ENCODE data around the gene KMT2D.

The KMT2D gene

DNA sequence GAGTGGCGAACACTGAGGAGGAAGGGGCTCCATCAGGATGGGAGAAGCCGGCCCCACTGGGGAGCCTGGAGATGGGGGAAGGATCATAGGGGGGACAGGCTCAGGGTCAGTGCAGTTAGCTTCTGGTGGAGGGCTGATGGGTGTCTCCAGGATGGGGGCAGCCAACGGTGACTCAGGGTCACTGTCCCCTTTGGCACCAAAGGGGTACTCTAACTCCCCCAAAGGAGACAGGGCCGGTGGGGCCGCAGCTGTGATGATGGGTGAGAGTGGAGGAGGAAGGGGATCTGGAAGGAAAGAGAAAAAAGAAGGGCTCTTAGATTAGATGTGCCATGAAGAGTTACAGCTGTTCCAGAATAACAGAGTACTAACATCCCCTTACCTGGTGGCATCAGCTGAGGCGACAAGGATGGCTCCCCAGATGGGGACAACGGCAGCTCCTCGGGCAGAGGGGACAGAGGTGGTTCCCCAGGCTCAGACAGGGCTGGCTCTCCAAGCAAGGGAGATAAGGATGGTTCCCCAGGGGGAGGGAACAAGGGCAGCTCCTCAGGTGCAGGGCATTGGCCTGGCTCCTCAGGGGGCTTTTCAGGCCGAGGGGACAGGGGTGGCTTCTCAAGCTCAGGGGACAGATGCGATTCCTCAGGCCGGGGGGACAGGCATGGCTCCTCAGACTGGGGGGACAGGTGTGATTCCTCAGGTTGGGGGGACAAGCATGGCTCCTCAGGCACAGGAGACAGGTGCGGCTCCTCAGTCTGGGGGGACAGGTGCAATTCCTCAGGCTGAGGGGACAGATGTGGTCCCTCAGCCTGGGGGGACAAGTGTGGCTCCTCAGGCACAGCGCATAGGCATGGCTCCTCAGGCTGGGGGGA is 9.9 kb downstream of the KMT2D start:
- no peak for DNase-seq

DNA sequence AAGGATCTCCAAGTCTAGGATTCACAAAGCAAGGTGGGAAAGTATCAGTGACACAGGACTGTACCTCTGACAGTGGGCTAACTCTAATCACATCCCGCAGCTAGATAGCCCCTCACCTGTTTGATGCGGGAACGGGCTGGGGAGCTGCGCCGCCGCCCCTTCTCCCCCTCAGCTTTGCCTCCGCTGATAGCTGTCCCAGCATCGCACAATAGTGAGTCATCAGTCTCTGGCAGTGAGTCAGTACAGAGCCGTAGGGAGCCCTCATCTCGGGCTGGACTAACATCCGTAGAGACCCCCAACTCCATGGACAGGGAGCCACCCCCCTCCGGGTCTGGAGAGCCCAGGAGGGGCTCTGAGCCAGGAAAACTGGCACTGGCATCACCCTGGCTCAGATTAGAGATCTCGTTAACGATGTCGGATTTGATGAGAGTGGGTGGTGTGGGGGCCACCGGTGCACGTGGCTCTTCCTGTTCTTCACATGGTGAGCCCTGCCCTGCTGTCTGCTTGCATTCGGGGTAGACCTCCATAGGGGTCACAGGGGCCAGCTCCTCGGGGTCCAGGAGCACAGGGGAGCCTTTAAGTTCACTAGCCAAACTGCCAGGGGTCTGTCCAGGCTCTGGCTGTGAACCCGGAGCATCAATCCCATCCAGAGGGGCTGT is 10.9 kb downstream of the KMT2D start:
- peak; percentile 89 for DNase-seq

- DNase-seq, result no peak
These were observed 11.6 kb downstream of the KMT2D start for GRCh38 chr12:49048953-49049352.

- no peak for DNase-seq
These were observed 14.3 kb downstream of the KMT2D start for GRCh38 chr12:49046129-49046895.

DNA sequence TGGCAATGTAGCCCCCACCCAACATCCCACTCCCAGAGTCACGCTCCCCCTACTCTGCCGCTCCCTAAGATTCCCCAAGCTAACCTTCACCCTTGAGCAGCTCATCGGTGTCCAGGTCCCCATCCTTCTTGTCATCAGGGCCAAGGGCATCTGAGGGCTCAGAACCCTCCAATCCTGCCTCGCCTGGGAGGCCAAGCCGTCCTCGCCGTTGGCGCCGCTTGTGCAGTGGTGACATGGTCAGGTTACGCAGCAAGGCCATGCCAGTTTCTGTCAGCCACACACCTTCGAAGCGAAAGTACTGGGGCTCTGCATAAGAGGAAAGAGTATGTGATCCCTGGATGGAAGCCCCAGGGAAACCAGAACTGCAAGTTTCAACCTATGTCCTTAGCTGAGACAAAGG is 15.9 kb downstream of the KMT2D start:
- DNase-seq, result no peak

- peak; percentile 26 for DNase-seq
These were observed 16.7 kb downstream of the KMT2D start for GRCh38 chr12:49043856-49044258.

DNA sequence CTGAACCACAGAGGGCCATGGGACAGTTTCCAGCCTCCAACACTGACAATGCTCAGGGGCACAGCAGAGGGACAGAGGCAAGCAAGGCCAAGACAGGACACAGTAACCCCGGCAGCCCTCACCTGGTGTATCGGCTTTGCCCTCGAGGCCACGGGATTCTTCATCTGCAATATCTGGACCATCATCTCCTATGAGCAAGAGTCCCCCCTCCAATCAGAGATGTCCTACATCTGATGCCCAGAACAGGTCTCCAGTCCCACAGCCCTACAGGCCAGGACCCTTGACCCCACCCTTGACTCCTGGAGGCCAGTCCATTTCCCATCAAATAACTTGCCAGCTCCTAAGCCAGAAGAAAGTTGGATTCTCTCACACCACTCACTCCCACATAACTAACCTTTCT is 17.4 kb downstream of the KMT2D start:
- DNase-seq, result no peak

- DNase-seq, result peak; percentile 44
These were observed 18.6 kb downstream of the KMT2D start for GRCh38 chr12:49041881-49042484.

GRCh38 chr12:49041036-49041880 is 19.3 kb downstream of the KMT2D start:
- DNase-seq, result no peak

DNA sequence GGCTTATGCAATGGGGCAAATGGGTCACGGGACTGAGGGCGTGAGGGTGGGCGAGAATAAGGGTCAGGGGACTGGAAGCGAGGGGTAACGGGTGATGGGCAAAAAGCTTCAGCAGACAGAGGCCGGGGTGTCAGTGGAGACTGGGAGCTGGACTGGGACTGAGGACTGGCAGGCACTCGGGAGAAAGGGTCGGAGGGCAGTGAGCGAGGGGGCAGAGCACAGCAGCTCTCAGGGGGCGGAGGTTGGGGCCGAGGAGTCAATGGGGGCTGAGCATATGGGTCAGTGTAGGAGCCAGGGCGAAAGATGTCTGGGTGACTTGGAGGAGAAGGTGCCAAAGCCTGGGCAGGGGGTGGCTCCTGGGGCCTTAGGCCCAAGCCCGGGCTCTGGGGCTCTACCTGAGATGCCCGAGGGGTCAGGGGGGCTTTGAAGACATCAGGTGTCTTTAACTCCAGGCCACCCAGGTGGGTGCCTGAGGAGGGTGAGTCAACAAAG is 20.2 kb downstream of the KMT2D start:
- no peak for DNase-seq

DNA sequence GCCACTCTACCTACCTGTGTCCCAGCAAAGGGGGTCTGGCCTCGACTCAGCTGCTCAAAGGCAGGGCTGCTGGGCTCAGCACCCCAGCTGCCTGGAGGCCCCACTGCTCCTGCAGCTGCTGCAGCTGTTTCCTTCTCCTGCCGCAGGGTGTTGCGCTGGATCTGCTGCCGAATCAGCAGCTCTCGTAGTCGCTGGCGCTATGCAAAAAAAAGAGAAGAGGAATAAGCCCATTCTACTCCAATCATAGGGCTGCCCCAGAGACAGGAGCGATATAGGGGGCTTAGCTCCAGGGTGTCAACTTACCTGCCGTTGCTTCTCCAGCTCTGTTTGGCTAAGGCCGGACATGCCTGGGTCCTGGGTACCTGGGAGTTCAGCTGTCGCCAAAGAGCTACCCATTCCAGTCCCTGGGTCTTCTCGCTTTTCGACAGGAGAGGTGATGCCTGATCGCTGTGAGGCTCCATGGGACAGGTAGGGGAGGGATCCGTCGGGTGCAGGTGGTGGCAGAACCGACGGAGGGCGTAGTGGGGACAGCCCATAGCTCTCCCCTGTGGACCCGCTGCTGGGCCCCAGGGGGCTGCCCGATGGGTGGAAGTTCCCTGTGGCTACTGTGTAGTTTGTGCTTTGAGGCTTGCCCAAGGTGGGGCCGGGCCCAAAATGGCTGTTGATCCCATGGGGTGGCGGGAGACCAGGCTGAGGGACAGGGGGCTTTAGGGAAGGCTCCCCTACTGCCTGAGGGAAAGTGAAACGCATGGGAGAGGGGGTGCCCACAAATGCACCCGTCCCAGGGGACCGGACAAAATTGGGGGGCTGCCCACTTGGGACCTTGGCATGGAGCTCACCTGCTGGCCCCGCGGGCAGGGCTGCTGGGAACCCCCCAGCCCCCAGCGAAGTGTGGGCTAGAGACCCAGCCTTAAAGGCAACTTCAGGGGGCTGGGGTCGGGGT is 20.9 kb downstream of the KMT2D start:
- DNase-seq, result no peak

GRCh38 chr12:49038291-49038955 is 22.2 kb downstream of the KMT2D start:
- DNase-seq, result no peak

DNA sequence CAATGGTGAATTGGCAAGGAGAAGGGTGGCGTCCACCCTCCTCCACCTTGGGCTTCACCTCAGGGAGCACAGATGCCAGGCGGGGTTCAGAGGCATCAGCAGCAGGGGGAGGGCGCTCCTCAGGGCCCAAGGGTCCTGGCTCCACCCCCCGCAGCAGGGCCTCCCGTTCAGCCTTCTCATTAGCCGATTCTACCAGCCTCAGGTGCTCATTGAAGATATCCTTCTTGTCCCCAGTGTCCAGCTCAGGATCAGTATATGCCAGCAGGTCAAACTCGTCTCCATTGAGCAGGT is 22.7 kb downstream of the KMT2D start:
- DNase-seq, result no peak

DNA sequence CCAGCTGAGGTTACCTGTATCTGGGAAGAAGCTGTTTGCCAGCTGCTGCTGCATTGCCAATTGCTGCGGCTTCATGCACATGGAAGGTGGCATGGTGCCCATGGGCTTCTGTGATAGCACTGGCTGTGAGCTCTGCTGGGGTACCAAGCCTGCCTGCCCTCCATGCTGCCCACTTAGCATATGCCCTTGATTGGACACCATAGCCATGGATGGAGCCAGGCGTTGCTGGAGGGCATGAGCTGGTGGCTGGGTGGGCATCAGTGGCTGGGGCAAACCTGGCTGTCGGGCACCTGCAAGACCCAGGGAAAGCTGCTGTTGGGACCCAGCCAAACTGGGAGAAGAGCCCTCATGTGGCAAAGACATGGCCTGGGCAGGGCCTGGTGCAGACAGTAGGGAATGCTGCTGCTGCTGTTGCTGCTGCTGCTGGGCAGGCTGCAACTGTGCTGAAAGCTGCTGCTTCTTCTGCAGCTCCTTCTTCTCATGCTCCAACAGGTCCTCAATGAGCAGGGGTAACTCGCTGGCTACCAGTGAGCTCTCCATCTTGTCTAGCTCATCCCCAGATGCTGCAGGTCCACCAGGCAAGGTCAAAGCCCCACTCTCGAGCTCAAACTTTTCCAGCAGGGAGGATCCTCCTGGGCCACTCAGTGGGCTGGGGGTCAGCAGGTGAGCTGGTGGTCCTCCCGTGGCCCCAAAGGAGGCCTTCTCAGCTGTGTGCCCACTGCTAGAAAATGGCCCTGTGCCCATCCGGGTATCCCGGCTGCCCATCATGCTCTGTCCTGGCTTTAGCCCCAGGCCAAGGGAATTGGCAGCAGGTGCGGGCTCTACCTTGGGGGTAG is 23.3 kb downstream of the KMT2D start:
- no peak for DNase-seq

DNA sequence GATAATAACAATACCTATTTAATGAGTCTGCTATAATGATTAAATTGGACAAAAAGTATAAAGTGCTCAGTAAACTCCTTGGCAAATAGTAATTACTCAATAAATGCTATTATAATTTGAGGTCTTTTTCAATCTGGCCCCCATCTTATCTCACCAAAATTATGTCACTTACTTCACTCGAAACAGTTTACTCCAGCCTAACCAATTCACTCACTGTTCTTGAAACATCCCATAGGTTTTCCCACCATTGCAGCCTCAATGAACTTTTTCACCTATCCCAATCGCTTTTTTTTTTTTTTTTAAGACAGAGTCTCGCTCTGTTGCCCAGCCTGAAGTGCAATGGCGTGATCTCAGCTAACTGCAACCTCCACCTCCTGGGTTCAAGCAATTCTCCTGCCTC is 24.6 kb downstream of the KMT2D start:
- DNase-seq, result no peak

GRCh38 chr12:49034286-49034622 is 26.3 kb downstream of the KMT2D start:
- no peak for DNase-seq

DNA sequence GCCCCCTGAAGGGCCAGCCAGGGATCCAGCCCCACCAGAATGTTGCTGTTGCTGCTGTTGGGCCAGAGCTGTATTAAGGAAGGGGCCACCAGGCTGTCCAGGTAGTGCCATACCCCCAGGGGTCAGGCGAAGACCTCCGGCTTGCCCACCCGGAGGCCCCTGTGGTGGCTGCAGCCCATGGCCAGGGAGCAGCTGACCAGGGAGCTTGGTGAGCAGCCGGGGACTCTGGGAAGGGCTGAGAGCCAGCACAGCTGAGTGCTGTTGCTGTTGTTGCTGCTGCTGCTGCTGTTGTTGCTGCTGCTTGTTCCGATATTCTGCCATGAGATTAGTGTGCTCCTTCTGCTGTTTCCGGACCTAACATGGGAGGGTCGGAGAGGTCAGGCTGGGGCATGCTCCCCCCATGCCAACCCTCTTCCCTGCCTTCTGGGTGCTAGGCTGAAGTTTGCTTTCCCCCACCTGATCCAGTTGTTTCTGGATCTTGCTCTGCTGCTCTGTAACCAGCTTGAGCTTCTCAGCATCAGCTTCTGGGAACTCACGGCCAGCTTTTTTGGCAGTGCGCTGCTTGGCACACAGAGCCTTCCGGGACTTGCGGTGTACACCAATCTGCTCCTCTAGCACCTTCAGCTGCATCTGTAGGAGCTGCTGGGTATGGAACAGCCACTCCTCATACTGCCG is 26.8 kb downstream of the KMT2D start:
- DNase-seq, result no peak

- DNase-seq, result no peak
These were observed 27.7 kb downstream of the KMT2D start for GRCh38 chr12:49032679-49033447.

Data from NCI-H226 (cell line).